Neural cell (in vitro differentiated cells): ENCODE measurements around the gene CPS1. TPM values are rescaled to one million over a fixed set of nuclear protein-coding genes. Genes with fewer than 3 reads are reported as not detected.

Experiments
- H2AFZ ChIP-seq: fragments of 200-600, 300-800 bp; sonication (generic), shearing (Covaris generic); 2 replicates; pipeline ENCODE4 v1.6.0; 2014; ENCODE audit warnings: low read depth, mild to moderate bottlenecking, antibody characterized with exemption, low read length, moderate library complexity
- H3F3A ChIP-seq: fragments of 200-600 bp; shearing (Covaris generic); 2 replicates; pipeline ENCODE4 v1.6.1; 2016; ENCODE audit warnings: mild to moderate bottlenecking, moderate library complexity, mixed read lengths, antibody characterized with exemption, low read length; ENCODE audit not compliant: insufficient read depth, poor library complexity, severe bottlenecking
- H3K27ac ChIP-seq: fragments of 200-600, 300-800 bp; sonication (generic), shearing (Covaris generic); 2 replicates; pipeline ENCODE4 v1.5.1; 2014; ENCODE audit warnings: mild to moderate bottlenecking, low read length, moderate library complexity
- H3K27me3 ChIP-seq: fragments of 300-800, 200-600 bp; sonication (generic), shearing (Covaris generic); 2 replicates; pipeline ENCODE4 v1.6.0; 2014; ENCODE audit warnings: mild to moderate bottlenecking, low read depth, low read length, moderate library complexity; ENCODE audit not compliant: insufficient read depth
- H3K36me3 ChIP-seq: fragments of 300-800, 200-600 bp; sonication (generic), shearing (Covaris generic); 2 replicates; pipeline ENCODE4 v1.5.1; 2014; ENCODE audit warnings: mild to moderate bottlenecking, antibody characterized with exemption, low read length, moderate library complexity; ENCODE audit not compliant: insufficient read depth
- H3K4me2 ChIP-seq: fragments of 300-800, 200-600 bp; sonication (generic), shearing (Covaris generic); 2 replicates; pipeline ENCODE4 v1.6.0; 2014; ENCODE audit warnings: mild to moderate bottlenecking, low read length
- H3K4me3 ChIP-seq: fragments of 300-800, 200-600 bp; sonication (generic), shearing (Covaris generic); 2 replicates; pipeline ENCODE4 v1.5.1; 2014; ENCODE audit warnings: mild to moderate bottlenecking, low read length, moderate library complexity
- H3K79me2 ChIP-seq: fragments of 200-600 bp; shearing (Covaris generic); replicated peaks from 2 replicates; pipeline ENCODE4 v1.6.0; 2014; ENCODE audit warnings: mild to moderate bottlenecking, low read length, moderate library complexity; ENCODE audit not compliant: insufficient read depth
- H3K9ac ChIP-seq: fragments of 300-800, 200-600 bp; sonication (generic), shearing (Covaris generic); 2 replicates; pipeline ENCODE4 v1.6.1; 2016; ENCODE audit warnings: mild to moderate bottlenecking, low read length, mixed read lengths
- H3K9me2 ChIP-seq: fragments of 200-600 bp; shearing (Covaris generic); 2 replicates; pipeline ENCODE4 v1.6.1; 2016; ENCODE audit warnings: mild to moderate bottlenecking, low read length, mixed read lengths; ENCODE audit not compliant: insufficient read depth
- H3K9me3 ChIP-seq: fragments of 200-600, 300-800 bp; sonication (generic), shearing (Covaris generic); 2 replicates; pipeline ENCODE4 v1.6.1; 2016; ENCODE audit warnings: mild to moderate bottlenecking, mixed run types, low read length, moderate library complexity, mixed read lengths
- H4K20me1 ChIP-seq: fragments of 200-600 bp; shearing (Covaris generic); 2 replicates; pipeline ENCODE4 v1.6.1; 2016; ENCODE audit warnings: mild to moderate bottlenecking, mixed run types; ENCODE audit not compliant: insufficient read depth
- CTCF ChIP-seq: fragments of 450-650 bp; IDR thresholded peaks from 2 replicates; pipeline ENCODE4 v1.5.1; 2014; ENCODE audit warnings: antibody characterized with exemption, mild to moderate bottlenecking, moderate library complexity; ENCODE audit not compliant: poor library complexity, severe bottlenecking
- EP300 ChIP-seq: fragments of 450-650 bp; conservative IDR thresholded peaks from 2 replicates; pipeline ENCODE4 v1.6.1; 2014; ENCODE audit warnings: antibody characterized with exemption, mild to moderate bottlenecking, moderate library complexity; ENCODE audit not compliant: poor library complexity, severe bottlenecking
- EZH2 ChIP-seq: fragments of 200-600, 300-800 bp; shearing (Covaris generic), sonication (generic); IDR thresholded peaks from 2 replicates; pipeline ENCODE4 v1.6.1; 2014; ENCODE audit warnings: antibody characterized with exemption, low read length, borderline replicate concordance, mild to moderate bottlenecking; ENCODE audit not compliant: insufficient read depth, poor library complexity, severe bottlenecking
- MXI1 ChIP-seq: fragments of 450-650 bp; conservative IDR thresholded peaks from 2 replicates; pipeline ENCODE4 v1.6.1; 2014; ENCODE audit warnings: antibody characterized with exemption, mild to moderate bottlenecking; ENCODE audit not compliant: poor library complexity, severe bottlenecking
- POLR2AphosphoS5 ChIP-seq: IDR thresholded peaks from 2 replicates; pipeline ENCODE4 v1.6.1; 2012
- RAD21 ChIP-seq: fragments of 450-650 bp; conservative IDR thresholded peaks from 2 replicates; pipeline ENCODE4 v1.6.1; 2014; ENCODE audit warnings: antibody characterized with exemption, mild to moderate bottlenecking, moderate library complexity
- REST ChIP-seq: IDR thresholded peaks from 2 replicates; pipeline ENCODE4 v1.6.1; 2012; ENCODE audit warnings: borderline replicate concordance
- SMC3 ChIP-seq: fragments of 450-650 bp; conservative IDR thresholded peaks from 2 replicates; pipeline ENCODE4 v1.6.1; 2014; ENCODE audit warnings: antibody characterized with exemption, mild to moderate bottlenecking, moderate library complexity; ENCODE audit not compliant: poor library complexity
- TAF1 ChIP-seq: IDR thresholded peaks from 2 replicates; pipeline ENCODE4 v1.6.1; 2012; ENCODE audit warnings: low read depth
- polyA plus RNA-seq: library from polyadenylated mRNA; depleted of rRNA; stranded (reverse); fragments of >200 nt; gene quantifications from 2 replicates; pipeline ENCODE4 v1.2.3, GENCODE V29; 2014

The CPS1 gene
- polyA plus RNA-seq, 1 donor from 2014 or later = 0.25 TPM

DNA sequence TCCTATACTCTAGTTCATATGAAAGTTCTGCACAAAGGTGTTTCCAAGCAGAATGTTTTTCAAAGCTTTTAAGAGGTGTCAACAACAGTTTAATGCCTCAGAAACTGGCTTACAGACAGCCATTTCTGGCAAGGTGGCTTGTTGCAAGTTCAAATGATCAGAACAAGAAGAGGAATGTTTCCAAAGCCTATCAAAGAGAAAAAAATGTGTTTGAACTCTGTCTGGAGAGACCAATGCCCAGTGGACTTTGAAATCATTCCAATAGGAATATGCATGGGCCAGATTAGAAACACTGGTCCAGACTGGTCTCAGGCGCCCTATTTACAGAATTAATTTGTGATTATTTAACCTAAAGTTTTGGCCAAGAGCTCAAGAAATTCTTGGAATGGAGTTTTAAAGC lies 106.2 kb downstream of the CPS1 start:
- H3K9ac ChIP-seq = no peak overlapping the region
- H3K4me3 ChIP-seq = no peak overlapping the region
- no peaks in the 10 kb centered on the region for H3K27me3 ChIP-seq
- no peaks in the 10 kb centered on the region for H3K9me2 ChIP-seq
- no peaks in the 10 kb centered on the region for H3K9me3 ChIP-seq
- no peak overlapping the region for H3K27ac ChIP-seq
- no peak overlapping the region for H3K4me2 ChIP-seq
- no peaks in the 10 kb centered on the region for H3K79me2 ChIP-seq
- no peaks in the 10 kb centered on the region for H3F3A ChIP-seq
- no peaks in the 10 kb centered on the region for H3K36me3 ChIP-seq
- H2AFZ ChIP-seq = no peak overlapping the region
- H4K20me1 ChIP-seq = no peaks in the 10 kb centered on the region
- TF ChIP-seq MXI1 = no peak
- no peak for TF ChIP-seq POLR2AphosphoS5
- TF ChIP-seq EP300 = no peak

DNA sequence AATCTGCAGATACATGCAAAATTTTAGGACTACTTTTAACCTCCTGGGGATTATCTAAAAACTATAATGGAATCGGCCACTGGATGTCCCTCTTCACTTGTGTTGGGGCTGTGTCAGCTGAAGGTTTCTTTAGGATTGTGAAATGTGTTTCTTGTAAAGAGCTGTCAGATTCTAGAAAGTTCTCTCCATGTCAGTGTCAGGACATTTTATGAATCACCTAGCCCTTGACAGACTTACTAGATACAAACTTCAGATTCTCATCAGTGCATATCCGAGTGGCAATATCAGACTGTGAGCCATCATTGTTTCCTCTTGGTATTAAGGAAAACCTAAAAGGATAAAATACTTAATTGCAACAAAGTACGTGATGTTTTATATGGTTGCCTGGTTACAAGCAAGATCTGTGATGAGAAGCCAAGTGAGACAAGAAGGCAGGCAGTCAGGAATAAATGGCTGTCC lies 107.3 kb downstream of the CPS1 start:
- H3K27ac ChIP-seq = no peak overlapping the region

More for the DNA sequence above, 107.3 kb downstream of the CPS1 start:
- H3K9me3 ChIP-seq = no peaks in the 10 kb centered on the region
- H3K9me2 ChIP-seq = no peaks in the 10 kb centered on the region
- TF ChIP-seq CTCF (peak; percentile 75), SMC3 (peak; percentile 75), EZH2 (no peak), RAD21 (peak; percentile 80), MXI1 (no peak), REST (peak; percentile 18), TAF1 (no peak), EP300 (peak; percentile 80), POLR2AphosphoS5 (peak; percentile 22)
- no peak overlapping the region for H3K4me3 ChIP-seq
- H3K27me3 ChIP-seq = no peaks in the 10 kb centered on the region
- no peak overlapping the region for H2AFZ ChIP-seq
- no peaks in the 10 kb centered on the region for H3K79me2 ChIP-seq
- no peaks in the 10 kb centered on the region for H3F3A ChIP-seq
- no peaks in the 10 kb centered on the region for H4K20me1 ChIP-seq
- no peaks in the 10 kb centered on the region for H3K36me3 ChIP-seq
- H3K9ac ChIP-seq = no peak overlapping the region
- H3K4me2 ChIP-seq = no peak overlapping the region
